K562 (cell line): ENCODE results near the gene BTG2. TPM values are rescaled to one million over a fixed set of nuclear protein-coding genes. Genes with fewer than 3 reads are reported as not detected.

Source experiments
- ARID3B ChIP-seq: fragments of 250-450 bp; sonication (Bioruptor Pico); IDR thresholded peaks from 2 replicates; pipeline ENCODE4 v1.4.0; 2020; ENCODE audit warnings: borderline replicate concordance
- CBFA2T2 ChIP-seq: fragments of 450-650 bp; conservative IDR thresholded peaks from 2 replicates; pipeline ENCODE4 v1.6.1; 2017; ENCODE audit warnings: mild to moderate bottlenecking
- CEBPG ChIP-seq, 3 experiments: fragments of 200-800 bp in 1 of 3; sonication (Bioruptor generic) in 1 of 3; sonication (generic) in 1 of 3; formaldehyde crosslinking in 1 of 3; IDR thresholded peaks in 2 of 3; conservative IDR thresholded peaks in 1 of 3; 2 replicates each; pipeline versions ENCODE4 v1.6.1 to v1.8.0; 2016 to 2022; ENCODE audit warnings: missing compliant biosample characterization in 2 of 3, missing genetic modification characterization in 2 of 3, mild to moderate bottlenecking in 1 of 3, missing genetic modification reagents in 1 of 3
- EGR1 ChIP-seq: fragments of 450-650 bp; conservative IDR thresholded peaks from 2 replicates; pipeline ENCODE4 v1.6.1; 2017; ENCODE audit warnings: mild to moderate bottlenecking
- ESRRA ChIP-seq: fragments of 450-650 bp; IDR thresholded peaks from 2 replicates; pipeline ENCODE4 v1.6.1; 2014; ENCODE audit warnings: low read depth, mild to moderate bottlenecking, moderate library complexity, borderline replicate concordance
- FOSL1 ChIP-seq: fragments of 200-800 bp; sonication (Bioruptor generic); conservative IDR thresholded peaks from 2 replicates; pipeline ENCODE4 v1.6.1; 2016; ENCODE audit warnings: missing genetic modification characterization, missing compliant biosample characterization
- GTF2A2 ChIP-seq: IDR thresholded peaks from 2 replicates; pipeline ENCODE4 v1.6.1; 2016; ENCODE audit warnings: mild to moderate bottlenecking, missing genetic modification characterization, missing compliant biosample characterization
- HDGF ChIP-seq: fragments of 450-650 bp; IDR thresholded peaks from 2 replicates; pipeline ENCODE4 v1.6.1; 2016
- HLTF ChIP-seq: fragments of 450-650 bp; IDR thresholded peaks from 2 replicates; pipeline ENCODE4 v1.6.1; 2016
- ID3 ChIP-seq, 2 experiments: fragments of 250-450 bp in 1 of 2; fragments of 450-650 bp in 1 of 2; sonication (Bioruptor Pico) in 1 of 2; IDR thresholded peaks; 2 replicates each; pipeline versions ENCODE4 v1.6.1 to v1.8.0; 2016 to 2021; ENCODE audit warnings: mild to moderate bottlenecking in 2 of 2, moderate library complexity in 2 of 2, missing compliant biosample characterization in 1 of 2, missing genetic modification characterization in 1 of 2
- ILK ChIP-seq: fragments of 450-650 bp; IDR thresholded peaks from 2 replicates; pipeline ENCODE4 v1.6.1; 2016; ENCODE audit warnings: missing genetic modification characterization, low read depth, mild to moderate bottlenecking, missing compliant biosample characterization, moderate library complexity, borderline replicate concordance
- MEF2D ChIP-seq: conservative IDR thresholded peaks from 2 replicates; pipeline ENCODE4 v1.6.1; 2016; ENCODE audit warnings: low read depth, missing genetic modification characterization, missing compliant biosample characterization
- PHB ChIP-seq: fragments of 250-450 bp; sonication (Bioruptor Pico); IDR thresholded peaks from 2 replicates; pipeline ENCODE4 v1.5.0; 2021
- SMARCB1 ChIP-seq: IDR thresholded peaks from 2 replicates; pipeline ENCODE4 v1.6.1; 2011; ENCODE audit warnings: improper control_type of control experiment, low read depth; ENCODE audit not compliant: insufficient read length
- TAL1 ChIP-seq: fragments of 450-650 bp; IDR thresholded peaks from 2 replicates; pipeline ENCODE4 v1.6.1; 2016; ENCODE audit warnings: mild to moderate bottlenecking
- UBTF ChIP-seq, 2 experiments: IDR thresholded peaks; 2 replicates each; pipeline ENCODE4 v1.6.1; 2012; ENCODE audit warnings: improper control_type of control experiment in 2 of 2, low read depth in 2 of 2, low read length in 2 of 2, borderline replicate concordance in 1 of 2
- ZNF165 ChIP-seq: fragments of 250-450 bp; sonication (Bioruptor Pico); IDR thresholded peaks from 2 replicates; pipeline ENCODE4 v1.4.0; 2020; ENCODE audit warnings: borderline replicate concordance
- ZNF395 ChIP-seq: fragments of 200-800 bp; sonication (Bioruptor generic); IDR thresholded peaks from 2 replicates; pipeline ENCODE4 v1.6.1; 2017; ENCODE audit warnings: missing genetic modification characterization, missing compliant biosample characterization
- ZNF717 ChIP-seq: fragments of 250-450 bp; sonication (Bioruptor Pico); IDR thresholded peaks from 2 replicates; pipeline ENCODE4 v1.5.0; 2021
- polyA plus RNA-seq, 8 experiments: library from polyadenylated mRNA; depleted of rRNA in 4 of 8; stranded (reverse) in 5 of 8; unstranded in 3 of 8; fragments of >200 nt; fragmentation: Nextera tagmentation in 2 of 8; fragmentation: Illumina TruSeq in 1 of 8; extraction: Ambion mirVana in 2 of 8; extraction: Trizol in 1 of 8; gene quantifications; 2 replicates each; pipeline versions ENCODE4 v1.2.1 to v1.2.3, GENCODE V29; 2011 to 2014; ENCODE audit warnings: inconsistent platforms in 1 of 8, missing spikeins in 1 of 8
- total RNA-seq, 7 experiments: library from RNA; depleted of rRNA in 6 of 7; stranded (reverse); fragments of >200 nt in 6 of 7; fragmentation: Illumina TruSeq in 2 of 7; extraction: Trizol in 2 of 7; gene quantifications; 2 replicates each; pipeline versions ENCODE4 v1.2.1 to v1.2.3, GENCODE V29; 2011 to 2021; ENCODE audit warnings: low replicate concordance in 1 of 7

The BTG2 gene
- total and polyA plus RNA-seq, 9 of the 15 experiments (the other 6 are each of a cell fraction or from before 2014, with no cell fraction given) = 2.3 to 41.9 (median 8.7) TPM

- TF ChIP-seq ARID3B (CRISPR knock-in tag) (no peak), ZNF165 (CRISPR knock-in tag) (no peak), GTF2A2 (no peak), CEBPG (CRISPR knock-in tag; IDR thresholded peaks at IDR 0.05) (peak; percentile 37), CEBPG (tag; conservative IDR thresholded peaks at IDR 0.05 in 1 of 2, IDR thresholded peaks at IDR 0.05 in 1 of 2) (peak; percentile 60 to 66), ZNF717 (CRISPR knock-in tag) (no peak), MEF2D (tag) (peak; percentile 99), TAL1 (peak; percentile 95), PHB (CRISPR knock-in tag) (no peak), EGR1 (0 out of 2 replicates have a peak, but pooled peaks have one; percentile 7), SMARCB1 (no peak), CBFA2T2 (peak; percentile 97), ZNF395 (CRISPR knock-in tag) (peak; percentile 79), HDGF (peak; percentile 77; the same call in 1 of the 2 replicates), ID3 (CRISPR knock-in tag; IDR thresholded peaks at IDR 0.05) (no peak), ID3 (tag; IDR thresholded peaks at IDR 0.05) (peak; percentile 68; the same call in 1 of the 2 replicates), HLTF (0 out of 2 replicates have a peak, but pooled peaks have one; percentile 40), FOSL1 (peak; percentile 81), UBTF (IDR thresholded peaks at IDR 0.05; ENCODE audit: borderline replicate concordance in 1 of 2, low read depth in 2 of 2, low read length in 2 of 2) (0 out of 4 replicates have a peak, but pooled peaks of 1 of the 2 experiments have one; percentile 18), ILK (tag) (no peak), ESRRA (peak; percentile 97)
Observed at GRCh38 chr1:203300441-203301330, 4.6 kb upstream of the BTG2 start (continued).
